H9 (cell line): ENCODE data around the gene VAPA. TPM values are rescaled to one million over a fixed set of nuclear protein-coding genes. Genes with fewer than 3 reads are reported as not detected.

Experiments used
- DNase-seq: peaks from one replicate; pipeline ENCODE4 v3.0.0-alpha.2; 2017
- H2AFZ ChIP-seq: one replicate; pipeline ENCODE4 v1.6.1; 2013; ENCODE audit warnings: mild to moderate bottlenecking, low read length, control low read depth, moderate library complexity
- H2AK5ac ChIP-seq: 2 replicates; pipeline ENCODE4 v1.6.1; 2013; ENCODE audit warnings: low read length, control low read depth, mixed read lengths; ENCODE audit not compliant: insufficient read length
- H2BK120ac ChIP-seq: one replicate; pipeline ENCODE4 v1.6.1; 2013; ENCODE audit warnings: low read depth, mild to moderate bottlenecking, low read length, control low read depth, inconsistent platforms; ENCODE audit not compliant: poor library complexity, severe bottlenecking
- H2BK12ac ChIP-seq: 2 replicates; pipeline ENCODE4 v1.6.1; 2013; ENCODE audit warnings: low read length, control low read depth, mixed read lengths, low read depth; ENCODE audit not compliant: insufficient read length
- H2BK15ac ChIP-seq: 2 replicates; pipeline ENCODE4 v1.6.1; 2013; ENCODE audit warnings: low read depth, low read length, control low read depth
- H2BK20ac ChIP-seq: one replicate; pipeline ENCODE4 v1.6.1; 2013; ENCODE audit warnings: low read depth, mild to moderate bottlenecking, low read length, control low read depth, inconsistent platforms; ENCODE audit not compliant: poor library complexity, severe bottlenecking
- H2BK5ac ChIP-seq: 2 replicates; pipeline ENCODE4 v1.6.1; 2013; ENCODE audit warnings: low read length, control low read depth, mixed read lengths; ENCODE audit not compliant: insufficient read length
- H3K14ac ChIP-seq: 2 replicates; pipeline ENCODE4 v1.6.1; 2013; ENCODE audit warnings: low read length, control low read depth; ENCODE audit not compliant: insufficient read depth
- H3K18ac ChIP-seq: 2 replicates; pipeline ENCODE4 v1.6.1; 2013; ENCODE audit warnings: low read depth, mild to moderate bottlenecking, mixed read lengths, low read length, control low read depth; ENCODE audit not compliant: insufficient read length
- H3K23ac ChIP-seq: 2 replicates; pipeline ENCODE4 v1.6.1; 2013; ENCODE audit warnings: low read length, control low read depth, mixed read lengths, low read depth; ENCODE audit not compliant: insufficient read length
- H3K23me2 ChIP-seq: 2 replicates; pipeline ENCODE4 v1.6.1; 2013; ENCODE audit warnings: low read depth, mild to moderate bottlenecking, mixed read lengths, low read length, control low read depth; ENCODE audit not compliant: insufficient read length, poor library complexity, severe bottlenecking
- H3K27ac ChIP-seq: 2 replicates; pipeline ENCODE4 v1.5.1; 2013; ENCODE audit warnings: low read length, control low read depth, mixed read lengths, low read depth; ENCODE audit not compliant: insufficient read length
- H3K27me3 ChIP-seq: 2 replicates; pipeline ENCODE4 v1.6.1; 2013; ENCODE audit warnings: low read length, control low read depth, inconsistent platforms; ENCODE audit not compliant: insufficient read depth
- H3K4ac ChIP-seq: 2 replicates; pipeline ENCODE4 v1.6.1; 2013; ENCODE audit warnings: low read depth, mild to moderate bottlenecking, control low read depth, inconsistent platforms, low read length, moderate library complexity
- H3K4me1 ChIP-seq: 2 replicates; pipeline ENCODE4 v1.6.1; 2013; ENCODE audit warnings: low read length, control low read depth, inconsistent platforms; ENCODE audit not compliant: insufficient read depth
- H3K4me2 ChIP-seq: 2 replicates; pipeline ENCODE4 v1.6.1; 2013; ENCODE audit warnings: low read length, control low read depth, mixed read lengths; ENCODE audit not compliant: insufficient read length, insufficient read depth
- H3K56ac ChIP-seq: 2 replicates; pipeline ENCODE4 v1.6.1; 2013; ENCODE audit warnings: low read depth, mild to moderate bottlenecking, mixed read lengths, low read length, control low read depth; ENCODE audit not compliant: insufficient read length
- H3K79me1 ChIP-seq: 2 replicates; pipeline ENCODE4 v1.6.1; 2013; ENCODE audit warnings: low read depth, mild to moderate bottlenecking, moderate library complexity, low read length, control low read depth, inconsistent platforms; ENCODE audit not compliant: insufficient read depth, poor library complexity, severe bottlenecking
- H3K79me2 ChIP-seq: 2 replicates; pipeline ENCODE4 v1.6.1; 2013; ENCODE audit warnings: low read length, control low read depth, inconsistent platforms; ENCODE audit not compliant: insufficient read depth
- H3K9ac ChIP-seq: 2 replicates; pipeline ENCODE4 v1.6.1; 2013; ENCODE audit warnings: low read length, control low read depth, mixed read lengths; ENCODE audit not compliant: insufficient read length; ENCODE audit errors: extremely low read depth
- H3K9me3 ChIP-seq: one replicate; pipeline ENCODE4 v1.6.1; 2013; ENCODE audit warnings: low read depth, low read length, inconsistent platforms; ENCODE audit not compliant: control insufficient read depth
- H3T11ph ChIP-seq: one replicate; pipeline ENCODE4 v1.6.1; 2013; ENCODE audit warnings: mild to moderate bottlenecking, low read length, control low read depth, inconsistent platforms
- H4K20me1 ChIP-seq: one replicate; pipeline ENCODE4 v1.6.1; 2013; ENCODE audit not compliant: control insufficient read depth, insufficient read length, insufficient read depth
- H4K5ac ChIP-seq: 2 replicates; pipeline ENCODE4 v1.6.1; 2013; ENCODE audit warnings: low read depth, mild to moderate bottlenecking, mixed read lengths, low read length, control low read depth; ENCODE audit not compliant: insufficient read length
- H4K8ac ChIP-seq: replicated peaks from 2 replicates; pipeline ENCODE4 v1.6.1; 2013; ENCODE audit warnings: low read length, control low read depth, mixed read lengths, low read depth; ENCODE audit not compliant: insufficient read length
- H4K91ac ChIP-seq: 2 replicates; pipeline ENCODE4 v1.6.1; 2013; ENCODE audit warnings: low read depth, mild to moderate bottlenecking, moderate library complexity, mixed read lengths, low read length, control low read depth; ENCODE audit not compliant: insufficient read length
- H3K27ac Mint-ChIP-seq, 3 experiments: 2 replicates in 2 of 3; 3 replicates in 1 of 3; pipeline ENCODE4 v1.8.0; 2020 to 2021; ENCODE audit warnings: mixed read lengths in 3 of 3, mild to moderate bottlenecking in 1 of 3, moderate library complexity in 1 of 3
- H3K27me3 Mint-ChIP-seq: 2 replicates; pipeline ENCODE4 v1.8.0; 2021; ENCODE audit warnings: low read depth, mild to moderate bottlenecking, moderate library complexity, mixed read lengths
- H3K36me3 Mint-ChIP-seq, 3 experiments: 2 replicates in 2 of 3; 3 replicates in 1 of 3; pipeline ENCODE4 v1.8.0; 2020 to 2021; ENCODE audit warnings: low read depth in 3 of 3, mixed read lengths in 3 of 3; ENCODE audit not compliant: insufficient read depth in 1 of 3
- H3K4me1 Mint-ChIP-seq, 2 experiments: 2 replicates each; pipeline ENCODE4 v1.8.0; 2020; ENCODE audit warnings: mixed read lengths in 2 of 2
- H3K4me3 Mint-ChIP-seq, 2 experiments: 2 replicates in 1 of 2; 3 replicates in 1 of 2; pipeline ENCODE4 v1.8.0; 2020 to 2021; ENCODE audit warnings: mild to moderate bottlenecking in 2 of 2, mixed read lengths in 2 of 2, moderate library complexity in 1 of 2
- H3K9me3 Mint-ChIP-seq, 2 experiments: 2 replicates in 1 of 2; 3 replicates in 1 of 2; pipeline ENCODE4 v1.8.0; 2020; ENCODE audit warnings: mild to moderate bottlenecking in 2 of 2, mixed read lengths in 2 of 2, moderate library complexity in 1 of 2
- WGBS: extraction: QIAGEN DNeasy Blood & Tissue Kit; methylation state at CpG from one replicate; pipeline ENCODE4 v1.1.7; 2013; ENCODE audit warnings: missing lambda C conversion rate, low lambda C conversion rate, mixed read lengths; ENCODE audit not compliant: insufficient read length; ENCODE audit errors: extremely low coverage; 5-methylcytosine and 5-hydroxymethylcytosine counted together
- total RNA-seq: library from RNA; stranded (reverse); gene quantifications from 2 replicates; pipeline ENCODE4 v1.2.1, GENCODE V29; 2021
- TF ChIP-seq, protein P1 (sequence below): fragments of 200-600 bp; sonication (generic); conservative IDR thresholded peaks from 3 replicates; pipeline ENCODE4 v1.8.0; 2021; ENCODE audit warnings: antibody characterized with exemption, mild to moderate bottlenecking

Gene VAPA
- total RNA-seq, 1 experiment from 2014 or later: 141 TPM

DNA sequence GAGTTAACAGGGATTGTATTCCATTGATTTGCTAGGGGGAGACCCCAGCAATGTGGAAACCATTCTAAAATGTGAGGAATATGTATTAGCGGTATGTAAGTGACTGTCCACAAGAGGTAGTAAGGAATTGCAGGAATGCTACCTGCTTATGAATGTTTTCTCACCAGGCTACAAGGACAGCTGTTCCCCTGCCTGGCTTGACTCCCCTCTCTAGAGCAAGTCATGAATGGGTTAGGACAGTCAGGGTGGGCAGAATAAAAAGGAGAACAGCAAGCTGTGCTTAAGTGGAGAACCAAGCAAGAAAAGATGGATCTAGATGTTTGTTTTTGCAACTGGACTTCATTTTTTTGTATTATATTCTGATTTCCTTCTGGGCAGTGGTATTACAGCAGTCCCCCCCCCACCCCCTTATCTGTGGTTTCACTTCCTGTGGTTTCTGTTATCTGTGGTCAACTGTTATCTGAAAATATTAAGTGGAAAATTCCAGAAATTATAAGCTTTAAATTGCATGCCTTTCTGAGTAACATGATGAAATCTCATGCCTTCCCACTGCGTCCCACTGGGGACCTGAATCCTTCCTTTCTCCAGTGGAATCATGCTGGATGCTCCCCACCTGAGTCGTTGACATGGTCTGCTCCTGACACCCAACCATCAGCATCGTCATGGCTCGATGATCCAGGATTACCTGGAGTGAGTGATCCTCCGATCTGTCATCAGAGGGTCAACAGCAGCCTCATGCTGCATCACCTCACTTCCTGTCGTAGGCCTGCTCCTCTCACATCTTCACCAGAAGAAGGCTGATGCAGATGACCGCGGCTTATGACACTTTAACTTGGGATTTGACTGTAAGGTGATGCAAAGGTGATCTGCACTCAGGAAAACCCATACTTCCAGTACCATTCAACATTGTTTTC is 52.2 kb downstream of the VAPA start:
- Mint-ChIP-seq H3K36me3 (peaks cover 0 to 8% (median 2%) of the 10 kb centered on the region in 3 experiments; a peak in 2 of 7 replicates), H3K4me3 (no peak overlapping the region), H3K27ac (peak overlapping the region in 1 of 3 experiments; percentile 42; a peak in 2 of 7 replicates), H3K4me1 (peaks cover 15 to 18% of the 10 kb centered on the region in 2 experiments), H3K27me3 (no peaks in the 10 kb centered on the region; the same call in 1 of the 2 replicates), H3K9me3 (peaks cover 0 to 3% of the 10 kb centered on the region in 2 experiments; a peak in 2 of 5 replicates)
- Histone ChIP-seq H3K79me1 (no peaks in the 10 kb centered on the region), H3K79me2 (no peaks in the 10 kb centered on the region), H3K27me3 (no peaks in the 10 kb centered on the region), H3K14ac (no peak overlapping the region), H3K9me3 (no peaks in the 10 kb centered on the region), H4K20me1 (no peaks in the 10 kb centered on the region), H2AFZ (no peak overlapping the region), H3T11ph (no peak overlapping the region), H3K23me2 (no peaks in the 10 kb centered on the region), H4K5ac (no peak overlapping the region), H2BK15ac (no peak overlapping the region), H3K4ac (no peak overlapping the region), H3K18ac (no peak overlapping the region), H4K91ac (no peak overlapping the region), H3K23ac (no peak overlapping the region), H3K4me1 (0 out of 2 replicates have a peak, but pooled peaks cover 2% of the 10 kb centered on the region), H2BK20ac (no peak overlapping the region), H2BK12ac (no peak overlapping the region), H3K56ac (no peak overlapping the region), H3K4me2 (no peak overlapping the region), H4K8ac (no peak overlapping the region), H3K27ac (no peak overlapping the region), H2AK5ac (no peak overlapping the region), H3K9ac (no peak overlapping the region), H2BK5ac (no peak overlapping the region), H2BK120ac (no peak overlapping the region)
- TF ChIP-seq, protein P1, sequence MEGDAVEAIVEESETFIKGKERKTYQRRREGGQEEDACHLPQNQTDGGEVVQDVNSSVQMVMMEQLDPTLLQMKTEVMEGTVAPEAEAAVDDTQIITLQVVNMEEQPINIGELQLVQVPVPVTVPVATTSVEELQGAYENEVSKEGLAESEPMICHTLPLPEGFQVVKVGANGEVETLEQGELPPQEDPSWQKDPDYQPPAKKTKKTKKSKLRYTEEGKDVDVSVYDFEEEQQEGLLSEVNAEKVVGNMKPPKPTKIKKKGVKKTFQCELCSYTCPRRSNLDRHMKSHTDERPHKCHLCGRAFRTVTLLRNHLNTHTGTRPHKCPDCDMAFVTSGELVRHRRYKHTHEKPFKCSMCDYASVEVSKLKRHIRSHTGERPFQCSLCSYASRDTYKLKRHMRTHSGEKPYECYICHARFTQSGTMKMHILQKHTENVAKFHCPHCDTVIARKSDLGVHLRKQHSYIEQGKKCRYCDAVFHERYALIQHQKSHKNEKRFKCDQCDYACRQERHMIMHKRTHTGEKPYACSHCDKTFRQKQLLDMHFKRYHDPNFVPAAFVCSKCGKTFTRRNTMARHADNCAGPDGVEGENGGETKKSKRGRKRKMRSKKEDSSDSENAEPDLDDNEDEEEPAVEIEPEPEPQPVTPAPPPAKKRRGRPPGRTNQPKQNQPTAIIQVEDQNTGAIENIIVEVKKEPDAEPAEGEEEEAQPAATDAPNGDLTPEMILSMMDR: no peak
- no peak for DNase-seq
- WGBS: no CpG with 5 or more reads among the region's 9 CpGs
